HepG2 (cell line): ENCODE results near the gene SAMD4A. TPM values are rescaled to one million over a fixed set of nuclear protein-coding genes. Genes with fewer than 3 reads are reported as not detected.
A peak's percentile ranks its signal among the peaks of the same experiment; 100 is the strongest.

Source experiments
- CEBPG ChIP-seq: IDR thresholded peaks from 2 replicates; pipeline ENCODE4 v1.6.1; 2016
- GTF2F1 ChIP-seq: fragments of 150-350 bp; IDR thresholded peaks from 2 replicates; pipeline ENCODE4 v1.6.1; 2014; ENCODE audit warnings: low read length
- HIVEP1 ChIP-seq: sonication (generic); formaldehyde crosslinking; IDR thresholded peaks from 2 replicates; pipeline ENCODE4 v1.4.0; 2020; ENCODE audit warnings: mild to moderate bottlenecking, missing genetic modification reagents
- JARID2 ChIP-seq: sonication (generic); formaldehyde crosslinking; IDR thresholded peaks from 2 replicates; pipeline ENCODE4 v1.8.1; 2023; ENCODE audit warnings: missing genetic modification reagents, inconsistent platforms; ENCODE audit not compliant: insufficient replicate concordance
- JDP2 ChIP-seq: sonication (generic); formaldehyde crosslinking; IDR thresholded peaks from 2 replicates; pipeline ENCODE4 v1.8.1; 2022; ENCODE audit warnings: missing genetic modification reagents, borderline replicate concordance
- KDM2A ChIP-seq: sonication (generic); formaldehyde crosslinking; IDR thresholded peaks from 2 replicates; pipeline ENCODE4 v1.4.0; 2020; ENCODE audit warnings: low read depth, missing genetic modification reagents, borderline replicate concordance
- PHF20 ChIP-seq: sonication (generic); formaldehyde crosslinking; IDR thresholded peaks from 2 replicates; pipeline ENCODE4 v1.5.0; 2020; ENCODE audit warnings: mild to moderate bottlenecking, missing genetic modification reagents
- PRMT3 ChIP-seq: sonication (generic); formaldehyde crosslinking; IDR thresholded peaks from 2 replicates; pipeline ENCODE4 v1.8.1; 2022; ENCODE audit warnings: low read depth, mild to moderate bottlenecking, moderate library complexity, missing genetic modification reagents, borderline replicate concordance
- RAD51 ChIP-seq: fragments of 450-650 bp; IDR thresholded peaks from 2 replicates; pipeline ENCODE4 v1.6.1; 2016; ENCODE audit warnings: borderline replicate concordance
- RFXAP ChIP-seq: sonication (generic); formaldehyde crosslinking; IDR thresholded peaks from 2 replicates; pipeline ENCODE4 v1.4.0; 2020; ENCODE audit warnings: missing genetic modification reagents, borderline replicate concordance
- SIX4 ChIP-seq: sonication (generic); formaldehyde crosslinking; IDR thresholded peaks from 2 replicates; pipeline ENCODE4 v1.4.0; 2020; ENCODE audit warnings: missing genetic modification reagents
- TBP ChIP-seq: sonication (generic); formaldehyde crosslinking; IDR thresholded peaks from 2 replicates; pipeline ENCODE4 v1.5.0; 2020; ENCODE audit warnings: missing genetic modification reagents
- ZNF75D ChIP-seq: sonication (generic); formaldehyde crosslinking; IDR thresholded peaks from 2 replicates; pipeline ENCODE4 v1.8.1; 2023; ENCODE audit warnings: missing genetic modification reagents, mild to moderate bottlenecking, borderline replicate concordance
- ZNF792 ChIP-seq: IDR thresholded peaks from 2 replicates; pipeline ENCODE4 v1.6.1; 2016
- ZSCAN29 ChIP-seq: sonication (generic); formaldehyde crosslinking; conservative IDR thresholded peaks from 2 replicates; pipeline ENCODE4 v1.4.0; 2020; ENCODE audit warnings: mild to moderate bottlenecking, missing genetic modification reagents
- polyA plus RNA-seq, 8 experiments: library from polyadenylated mRNA; depleted of rRNA in 3 of 8; stranded (reverse) in 7 of 8; unstranded in 1 of 8; fragments of >200 nt; fragmentation: Illumina TruSeq in 4 of 8; extraction: Trizol in 4 of 8; gene quantifications; 2 replicates each; pipeline versions ENCODE4 v1.2.1 to v1.2.3, GENCODE V29; 2011 to 2016; ENCODE audit warnings: low read depth in 4 of 8, missing spikeins in 1 of 8, mixed read lengths in 1 of 8; ENCODE audit not compliant: insufficient read depth in 1 of 8
- total RNA-seq, 5 experiments: library from RNA; depleted of rRNA; stranded (reverse); fragments of >200 nt; fragmentation: Illumina TruSeq; extraction: Trizol; gene quantifications; 2 replicates each; pipeline ENCODE4 v1.2.3, GENCODE V29; 2016; ENCODE audit warnings: low read depth in 1 of 5
- TF ChIP-seq, protein P1 (sequence below): sonication (generic); formaldehyde crosslinking; IDR thresholded peaks from 2 replicates; pipeline ENCODE4 v1.5.1; 2020; ENCODE audit warnings: mild to moderate bottlenecking, missing genetic modification reagents, moderate library complexity
- TF ChIP-seq, protein P2 (sequence below): sonication (generic); formaldehyde crosslinking; IDR thresholded peaks from 2 replicates; pipeline ENCODE4 v1.4.0; 2020; ENCODE audit warnings: missing genetic modification reagents
- TF ChIP-seq, protein P3 (sequence below): sonication (generic); formaldehyde crosslinking; IDR thresholded peaks from 2 replicates; pipeline ENCODE4 v1.5.0; 2020; ENCODE audit warnings: mild to moderate bottlenecking, missing genetic modification reagents, borderline replicate concordance

Gene SAMD4A
- total and polyA plus RNA-seq, 2 of the 13 experiments (the other 11 are each of a cell fraction or from before 2014, with no cell fraction given), result 11.8 to 13.0 TPM

DNA sequence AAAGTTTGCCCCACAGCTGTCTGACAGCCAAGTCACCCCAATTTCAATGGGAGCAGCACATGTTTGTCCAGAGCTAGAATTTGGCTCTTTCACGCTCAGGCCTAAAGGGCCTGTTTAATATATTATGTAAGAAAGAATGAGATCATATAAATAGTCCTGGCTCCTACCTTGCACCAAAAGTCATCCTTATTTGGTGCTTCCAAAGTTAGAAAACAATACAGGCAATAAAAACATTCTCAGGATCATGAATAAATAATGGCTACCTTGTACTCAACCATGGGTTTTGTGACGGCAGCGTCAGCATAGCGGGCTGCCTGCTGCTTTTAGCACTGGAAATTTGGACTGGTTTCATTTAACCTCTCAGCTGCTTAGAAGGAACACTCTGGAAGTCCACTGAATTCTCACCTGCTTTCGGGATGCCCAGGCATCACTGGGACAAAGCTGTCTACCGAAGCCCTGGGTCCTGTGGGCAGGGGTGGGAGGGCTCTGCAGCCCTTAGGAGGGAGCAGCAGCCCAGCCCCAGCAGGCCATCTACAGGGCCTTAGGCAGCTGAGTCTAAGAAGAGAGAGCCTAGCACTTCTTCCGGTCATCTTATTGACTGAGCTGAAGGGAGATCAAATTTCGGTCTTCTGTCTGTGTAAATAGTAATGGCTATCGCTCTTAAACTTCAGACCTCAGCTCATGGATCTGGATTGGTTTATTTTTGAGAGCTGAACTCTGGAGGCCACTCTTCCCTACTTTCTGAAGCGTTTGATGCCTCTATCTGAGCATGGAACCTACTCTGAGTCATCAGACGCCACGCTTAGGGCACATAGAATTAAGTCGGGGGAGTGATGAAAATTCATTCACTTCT is 106.5 kb downstream of the SAMD4A start (continued):
- TF ChIP-seq, protein P1, sequence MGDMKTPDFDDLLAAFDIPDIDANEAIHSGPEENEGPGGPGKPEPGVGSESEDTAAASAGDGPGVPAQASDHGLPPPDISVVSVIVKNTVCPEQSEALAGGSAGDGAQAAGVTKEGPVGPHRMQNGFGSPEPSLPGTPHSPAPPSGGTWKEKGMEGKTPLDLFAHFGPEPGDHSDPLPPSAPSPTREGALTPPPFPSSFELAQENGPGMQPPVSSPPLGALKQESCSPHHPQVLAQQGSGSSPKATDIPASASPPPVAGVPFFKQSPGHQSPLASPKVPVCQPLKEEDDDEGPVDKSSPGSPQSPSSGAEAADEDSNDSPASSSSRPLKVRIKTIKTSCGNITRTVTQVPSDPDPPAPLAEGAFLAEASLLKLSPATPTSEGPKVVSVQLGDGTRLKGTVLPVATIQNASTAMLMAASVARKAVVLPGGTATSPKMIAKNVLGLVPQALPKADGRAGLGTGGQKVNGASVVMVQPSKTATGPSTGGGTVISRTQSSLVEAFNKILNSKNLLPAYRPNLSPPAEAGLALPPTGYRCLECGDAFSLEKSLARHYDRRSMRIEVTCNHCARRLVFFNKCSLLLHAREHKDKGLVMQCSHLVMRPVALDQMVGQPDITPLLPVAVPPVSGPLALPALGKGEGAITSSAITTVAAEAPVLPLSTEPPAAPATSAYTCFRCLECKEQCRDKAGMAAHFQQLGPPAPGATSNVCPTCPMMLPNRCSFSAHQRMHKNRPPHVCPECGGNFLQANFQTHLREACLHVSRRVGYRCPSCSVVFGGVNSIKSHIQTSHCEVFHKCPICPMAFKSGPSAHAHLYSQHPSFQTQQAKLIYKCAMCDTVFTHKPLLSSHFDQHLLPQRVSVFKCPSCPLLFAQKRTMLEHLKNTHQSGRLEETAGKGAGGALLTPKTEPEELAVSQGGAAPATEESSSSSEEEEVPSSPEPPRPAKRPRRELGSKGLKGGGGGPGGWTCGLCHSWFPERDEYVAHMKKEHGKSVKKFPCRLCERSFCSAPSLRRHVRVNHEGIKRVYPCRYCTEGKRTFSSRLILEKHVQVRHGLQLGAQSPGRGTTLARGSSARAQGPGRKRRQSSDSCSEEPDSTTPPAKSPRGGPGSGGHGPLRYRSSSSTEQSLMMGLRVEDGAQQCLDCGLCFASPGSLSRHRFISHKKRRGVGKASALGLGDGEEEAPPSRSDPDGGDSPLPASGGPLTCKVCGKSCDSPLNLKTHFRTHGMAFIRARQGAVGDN (CRISPR knock-in tag), result peak; percentile 29; the same call in 1 of the 2 replicates
- TF ChIP-seq JARID2 (CRISPR knock-in tag) (no peak), ZNF75D (CRISPR knock-in tag) (no peak), RFXAP (CRISPR knock-in tag) (no peak), ZNF792 (CRISPR knock-in tag) (no peak), ZSCAN29 (no peak), KDM2A (CRISPR knock-in tag) (no peak), CEBPG (no peak), HIVEP1 (CRISPR knock-in tag) (no peak), TBP (no peak), SIX4 (peak; percentile 70; the same call in 1 of the 2 replicates), PRMT3 (CRISPR knock-in tag) (no peak), PHF20 (CRISPR knock-in tag) (no peak), JDP2 (no peak), GTF2F1 (no peak), RAD51 (no peak)
- TF ChIP-seq, protein P2, sequence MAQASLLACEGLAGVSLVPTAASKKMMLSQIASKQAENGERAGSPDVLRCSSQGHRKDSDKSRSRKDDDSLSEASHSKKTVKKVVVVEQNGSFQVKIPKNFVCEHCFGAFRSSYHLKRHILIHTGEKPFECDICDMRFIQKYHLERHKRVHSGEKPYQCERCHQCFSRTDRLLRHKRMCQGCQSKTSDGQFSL, result no peak
- TF ChIP-seq, protein P3, sequence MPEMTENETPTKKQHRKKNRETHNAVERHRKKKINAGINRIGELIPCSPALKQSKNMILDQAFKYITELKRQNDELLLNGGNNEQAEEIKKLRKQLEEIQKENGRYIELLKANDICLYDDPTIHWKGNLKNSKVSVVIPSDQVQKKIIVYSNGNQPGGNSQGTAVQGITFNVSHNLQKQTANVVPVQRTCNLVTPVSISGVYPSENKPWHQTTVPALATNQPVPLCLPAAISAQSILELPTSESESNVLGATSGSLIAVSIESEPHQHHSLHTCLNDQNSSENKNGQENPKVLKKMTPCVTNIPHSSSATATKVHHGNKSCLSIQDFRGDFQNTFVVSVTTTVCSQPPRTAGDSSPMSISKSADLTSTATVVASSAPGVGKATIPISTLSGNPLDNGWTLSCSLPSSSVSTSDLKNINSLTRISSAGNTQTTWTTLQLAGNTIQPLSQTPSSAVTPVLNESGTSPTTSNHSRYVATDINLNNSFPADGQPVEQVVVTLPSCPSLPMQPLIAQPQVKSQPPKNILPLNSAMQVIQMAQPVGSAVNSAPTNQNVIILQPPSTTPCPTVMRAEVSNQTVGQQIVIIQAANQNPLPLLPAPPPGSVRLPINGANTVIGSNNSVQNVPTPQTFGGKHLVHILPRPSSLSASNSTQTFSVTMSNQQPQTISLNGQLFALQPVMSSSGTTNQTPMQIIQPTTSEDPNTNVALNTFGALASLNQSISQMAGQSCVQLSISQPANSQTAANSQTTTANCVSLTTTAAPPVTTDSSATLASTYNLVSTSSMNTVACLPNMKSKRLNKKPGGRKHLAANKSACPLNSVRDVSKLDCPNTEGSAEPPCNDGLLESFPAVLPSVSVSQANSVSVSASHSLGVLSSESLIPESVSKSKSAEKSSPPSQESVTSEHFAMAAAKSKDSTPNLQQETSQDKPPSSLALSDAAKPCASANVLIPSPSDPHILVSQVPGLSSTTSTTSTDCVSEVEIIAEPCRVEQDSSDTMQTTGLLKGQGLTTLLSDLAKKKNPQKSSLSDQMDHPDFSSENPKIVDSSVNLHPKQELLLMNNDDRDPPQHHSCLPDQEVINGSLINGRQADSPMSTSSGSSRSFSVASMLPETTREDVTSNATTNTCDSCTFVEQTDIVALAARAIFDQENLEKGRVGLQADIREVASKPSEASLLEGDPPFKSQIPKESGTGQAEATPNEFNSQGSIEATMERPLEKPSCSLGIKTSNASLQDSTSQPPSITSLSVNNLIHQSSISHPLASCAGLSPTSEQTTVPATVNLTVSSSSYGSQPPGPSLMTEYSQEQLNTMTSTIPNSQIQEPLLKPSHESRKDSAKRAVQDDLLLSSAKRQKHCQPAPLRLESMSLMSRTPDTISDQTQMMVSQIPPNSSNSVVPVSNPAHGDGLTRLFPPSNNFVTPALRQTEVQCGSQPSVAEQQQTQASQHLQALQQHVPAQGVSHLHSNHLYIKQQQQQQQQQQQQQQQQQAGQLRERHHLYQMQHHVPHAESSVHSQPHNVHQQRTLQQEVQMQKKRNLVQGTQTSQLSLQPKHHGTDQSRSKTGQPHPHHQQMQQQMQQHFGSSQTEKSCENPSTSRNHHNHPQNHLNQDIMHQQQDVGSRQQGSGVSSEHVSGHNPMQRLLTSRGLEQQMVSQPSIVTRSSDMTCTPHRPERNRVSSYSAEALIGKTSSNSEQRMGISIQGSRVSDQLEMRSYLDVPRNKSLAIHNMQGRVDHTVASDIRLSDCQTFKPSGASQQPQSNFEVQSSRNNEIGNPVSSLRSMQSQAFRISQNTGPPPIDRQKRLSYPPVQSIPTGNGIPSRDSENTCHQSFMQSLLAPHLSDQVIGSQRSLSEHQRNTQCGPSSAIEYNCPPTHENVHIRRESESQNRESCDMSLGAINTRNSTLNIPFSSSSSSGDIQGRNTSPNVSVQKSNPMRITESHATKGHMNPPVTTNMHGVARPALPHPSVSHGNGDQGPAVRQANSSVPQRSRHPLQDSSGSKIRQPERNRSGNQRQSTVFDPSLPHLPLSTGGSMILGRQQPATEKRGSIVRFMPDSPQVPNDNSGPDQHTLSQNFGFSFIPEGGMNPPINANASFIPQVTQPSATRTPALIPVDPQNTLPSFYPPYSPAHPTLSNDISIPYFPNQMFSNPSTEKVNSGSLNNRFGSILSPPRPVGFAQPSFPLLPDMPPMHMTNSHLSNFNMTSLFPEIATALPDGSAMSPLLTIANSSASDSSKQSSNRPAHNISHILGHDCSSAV (CRISPR knock-in tag), result no peak
